Thyroid gland (tissue), 4 donors: Measurements from ENCODE around the gene FHIT.

ENCODE experiments used
- CTCF ChIP-seq, 6 experiments: fragments of 200-600 bp in 3 of 6; fragments of 450-650 bp in 3 of 6; sonication (generic) in 3 of 6; IDR thresholded peaks; one replicate each; pipeline ENCODE4 v1.5.1; 2016 to 2019; ENCODE audit warnings: antibody characterized with exemption in 6 of 6, mild to moderate bottlenecking in 2 of 6, inconsistent platforms in 1 of 6, moderate library complexity in 1 of 6
- POLR2A ChIP-seq, 2 donors: fragments of 450-650 bp; IDR thresholded peaks; one replicate each; pipeline ENCODE4 v1.6.1; 2017; ENCODE audit warnings: antibody characterized with exemption in 2 of 2, mild to moderate bottlenecking in 2 of 2, moderate library complexity in 1 of 2

GRCh38 chr3:60949146-60949545 is 302.1 kb downstream of the FHIT start:
- TF ChIP-seq POLR2A (IDR thresholded peaks at IDR 0.05) (no peak), CTCF (IDR thresholded peaks at IDR 0.05) (no peak)
